Activated T-cell treated with anti-CD3 and anti-CD28 coated beads for 24 hours (primary cell): Measurements from ENCODE around the gene DNAJB8.

Experiments used
- DNase-seq: peaks from one replicate; pipeline ENCODE4 v3.0.0-alpha.2; 2020; ENCODE audit warnings: low read depth

Gene DNAJB8

GRCh38 chr3:128493570-128494366 is 27.1 kb upstream of the DNAJB8 start:
- DNase-seq: no peak

- no peak for DNase-seq
Measured at GRCh38 chr3:128492671-128493569, 26.2 kb upstream of the DNAJB8 start, which contains the start of gene GATA2. GATA2 (minus strand) TSS chr3:128493201; CDS start chr3:128487031, 6,170 bp downstream.

GRCh38 chr3:128491941-128492670 is 25.4 kb upstream of the DNAJB8 start:
- no peak for DNase-seq

GRCh38 chr3:128491691-128491940 is 24.9 kb upstream of the DNAJB8 start:
- DNase-seq: no peak

GRCh38 chr3:128490915-128491690 is 24.4 kb upstream of the DNAJB8 start:
- no peak for DNase-seq

GRCh38 chr3:128490650-128490914 is 23.9 kb upstream of the DNAJB8 start:
- no peak for DNase-seq

- no peak for DNase-seq
Measured at GRCh38 chr3:128489927-128490649, 23.4 kb upstream of the DNAJB8 start.

GRCh38 chr3:128489674-128489926 is 22.9 kb upstream of the DNAJB8 start:
- DNase-seq: no peak

- no peak for DNase-seq
Measured at GRCh38 chr3:128488991-128489673, 22.4 kb upstream of the DNAJB8 start.

GRCh38 chr3:128488636-128488990 is 21.9 kb upstream of the DNAJB8 start:
- no peak for DNase-seq

GRCh38 chr3:128487813-128488635 is 21.3 kb upstream of the DNAJB8 start:
- no peak for DNase-seq

- DNase-seq: no peak
Measured at GRCh38 chr3:128487538-128487812, 20.8 kb upstream of the DNAJB8 start.

- DNase-seq: no peak
Measured at GRCh38 chr3:128486681-128487537, 20.2 kb upstream of the DNAJB8 start.

- DNase-seq: no peak
Measured at GRCh38 chr3:128486205-128486628, 19.5 kb upstream of the DNAJB8 start.

GRCh38 chr3:128485282-128486204 is 18.9 kb upstream of the DNAJB8 start:
- DNase-seq: no peak

GRCh38 chr3:128484404-128485281 is 18.0 kb upstream of the DNAJB8 start:
- no peak for DNase-seq

- DNase-seq: no peak
Measured at GRCh38 chr3:128483657-128484403, 17.1 kb upstream of the DNAJB8 start.
